Kidney (tissue), 14 donors: ENCODE measurements around the gene LIPE. TPM values are rescaled to one million over a fixed set of nuclear protein-coding genes. Genes with fewer than 3 reads are reported as not detected.

Source experiments
- DNase-seq, 5 donors: peaks; one replicate each; pipeline ENCODE4 v3.0.0-alpha.2; 2013 to 2020
- FAIRE-seq: peaks from 2 replicates; lab custom pipeline; 2012; peaks lifted over from hg19 to GRCh38; lab: Jason Lieb, UNC
- H3K27ac ChIP-seq, 2 donors: one replicate each; pipeline ENCODE4 v1.7.0; 2013; ENCODE audit warnings: low read depth in 2 of 2, low read length in 2 of 2, inconsistent platforms in 1 of 2
- H3K27me3 ChIP-seq: one replicate; pipeline ENCODE4 v1.7.1; 2013; ENCODE audit warnings: low read length, inconsistent platforms; ENCODE audit not compliant: control insufficient read depth, insufficient read depth
- H3K36me3 ChIP-seq, 3 donors: one replicate each; pipeline versions ENCODE4 v1.7.0 to v1.7.1; 2013; ENCODE audit warnings: low read length in 3 of 3, control low read depth in 1 of 3, inconsistent platforms in 1 of 3; ENCODE audit not compliant: insufficient read depth in 3 of 3, control insufficient read depth in 2 of 3
- H3K4me1 ChIP-seq, 3 donors: one replicate each; pipeline versions ENCODE4 v1.7.0 to v1.7.1; 2013; ENCODE audit warnings: low read length in 3 of 3, inconsistent platforms in 1 of 3, low read depth in 1 of 3; ENCODE audit not compliant: control insufficient read depth in 2 of 3, insufficient read depth in 2 of 3
- H3K4me3 ChIP-seq, 3 donors: one replicate each; pipeline versions ENCODE4 v1.7.0 to v1.8.1; 2013; ENCODE audit warnings: low read length in 3 of 3, control low read depth in 1 of 3, inconsistent platforms in 1 of 3
- H3K9ac ChIP-seq, 3 donors: one replicate each; pipeline versions ENCODE4 v1.7.0 to v1.7.1; 2013; ENCODE audit warnings: low read length in 3 of 3, control low read depth in 1 of 3, inconsistent platforms in 1 of 3
- H3K9me3 ChIP-seq, 3 donors: one replicate each; pipeline versions ENCODE4 v1.7.0 to v1.7.1; 2013; ENCODE audit warnings: low read length in 3 of 3, control low read depth in 1 of 3, inconsistent platforms in 1 of 3; ENCODE audit not compliant: control insufficient read depth in 2 of 3, insufficient read depth in 1 of 3
- CTCF ChIP-seq: IDR thresholded peaks from 3 replicates; pipeline ENCODE4 v1.5.1; 2012; ENCODE audit warnings: mild to moderate bottlenecking, moderate library complexity, borderline replicate concordance; ENCODE audit not compliant: insufficient read depth; ENCODE audit errors: extremely low read depth
- intact Hi-C: fragments of 100-400 bp; cut with DNase I; formaldehyde crosslinking; loops from one replicate; pipeline ENCODE4 v1.11.1; 2022
- polyA plus RNA-seq: library from polyadenylated mRNA; stranded (reverse); fragments of 350-450 nt; fragmentation: Illumina TruSeq; extraction: RNeasy Lipid Tissue Mini Kit (QIAGEN cat#74804); gene quantifications from one replicate; pipeline ENCODE4 v1.2.3, GENCODE V29; 2014; ENCODE audit warnings: low read depth, low replicate concordance; ENCODE audit not compliant: insufficient read depth
- total RNA-seq: library from RNA; stranded (reverse); fragmentation: NEBNext Ultra II Directional; extraction: Animal tissue kit (Norgen Biotek cat#: 25700); gene quantifications from one replicate; pipeline ENCODE4 v1.2.1, GENCODE V29; 2021
- donor health status: control.
- donor health status: control.
- donor health status: control.
- donor health status: control.
- donor health status: control.
- donor health status: DM: yes; HTN: yes; CAD: no.
- donor health status: Normal renal cell carcinoma (clear cell type).

LIPE gene
- total and polyA plus RNA-seq, 2 donors from 2014 or later, result 8.9 to 9.9 TPM

- FAIRE-seq (no peak), DNase-seq (no peak)
- Histone ChIP-seq H3K9me3 (no peaks in the 10 kb centered on the region), H3K4me3 (no peak overlapping the region), H3K36me3 (no peaks in the 10 kb centered on the region), H3K27ac (no peak overlapping the region), H3K9ac (no peak overlapping the region), H3K4me1 (no peaks in the 10 kb centered on the region), H3K27me3 (no peaks in the 10 kb centered on the region)
- TF ChIP-seq CTCF, result no peak
- intact Hi-C loops, result no loop called here
These were observed 51.0 kb downstream of the LIPE start for GRCh38 chr19:42376177-42376555.

GRCh38 chr19:42375415-42376176 is 51.6 kb downstream of the LIPE start:
- no peaks in the 10 kb centered on the region for H3K27me3 ChIP-seq
- no peak for FAIRE-seq
- TF ChIP-seq CTCF, result no peak
- no peaks in the 10 kb centered on the region for H3K4me1 ChIP-seq
- H3K9me3 ChIP-seq, result no peaks in the 10 kb centered on the region
- no peak overlapping the region for H3K27ac ChIP-seq
- intact Hi-C loops, result no loop called here
- no peak for DNase-seq
- no peak overlapping the region for H3K4me3 ChIP-seq
- H3K36me3 ChIP-seq, result no peaks in the 10 kb centered on the region
- no peak overlapping the region for H3K9ac ChIP-seq

- TF ChIP-seq CTCF, result no peak
- FAIRE-seq, result no peak
- no peak overlapping the region for H3K9ac ChIP-seq
- H3K36me3 ChIP-seq, result no peaks in the 10 kb centered on the region
- no peaks in the 10 kb centered on the region for H3K27me3 ChIP-seq
- intact Hi-C loops, result no loop called here
- no peak overlapping the region for H3K4me3 ChIP-seq
- no peaks in the 10 kb centered on the region for H3K4me1 ChIP-seq
- H3K9me3 ChIP-seq, result no peaks in the 10 kb centered on the region
- no peak for DNase-seq
- H3K27ac ChIP-seq, result no peak overlapping the region
These were observed 52.3 kb downstream of the LIPE start for GRCh38 chr19:42374826-42375376.
